ENCODE measurements around the gene RCAN3.

DNA sequence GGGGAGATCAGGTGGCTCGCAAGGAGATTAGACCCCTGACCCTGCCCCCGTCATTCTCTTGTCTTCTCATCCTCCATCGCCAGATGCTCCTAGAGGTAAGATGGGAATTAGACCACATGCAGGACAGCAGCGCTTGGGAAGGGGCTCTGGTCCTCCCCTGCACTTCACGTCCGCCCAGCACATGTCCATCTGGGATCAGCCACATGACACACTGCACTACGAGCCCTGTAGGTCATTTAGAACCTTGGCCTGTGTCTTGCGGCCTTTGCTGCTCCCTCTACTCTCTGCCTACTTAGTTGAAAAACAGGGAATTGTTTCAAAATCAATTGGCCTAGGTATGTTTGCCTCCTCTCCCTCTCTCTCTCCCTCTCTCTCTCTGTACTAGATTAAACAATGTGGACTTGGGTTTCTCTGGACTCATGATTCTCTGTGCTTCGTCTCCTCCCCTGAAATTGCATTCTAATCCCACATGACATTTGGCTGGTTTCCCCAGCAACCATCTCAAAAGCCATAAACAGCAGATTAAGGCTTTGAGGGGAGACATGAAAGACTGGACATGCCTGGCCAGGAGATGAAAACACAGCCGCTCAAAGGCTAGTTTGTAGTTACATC lies 49.4 kb downstream of the RCAN3 start:
- TF ChIP-seq POLR2AphosphoS5 (IDR thresholded peaks at IDR 0.05; ENCODE audit: borderline replicate concordance, low read depth, low read length): no peak
- no peak for TF ChIP-seq EZH2 (IDR thresholded peaks at IDR 0.05)

Data from SK-N-MC (cell line).